A549 (cell line): ENCODE measurements around the gene PCNT.

Experiments
- CTCF ChIP-seq: fragments of >200 bp; sonication (Bioruptor Twin); formaldehyde crosslinking; IDR thresholded peaks from 3 replicates; pipeline ENCODE4 v1.5.1; 2016
- EHMT2 ChIP-seq: fragments of 200-600 bp; sonication (generic); IDR thresholded peaks from 2 replicates; pipeline ENCODE4 v1.6.1; 2016; ENCODE audit warnings: antibody characterized with exemption, low read depth, mild to moderate bottlenecking, moderate library complexity
- EP300 ChIP-seq, 2 experiments: fragments of >200 bp; sonication (Bioruptor Twin); formaldehyde crosslinking; IDR thresholded peaks; 2 replicates in 1 of 2; 3 replicates in 1 of 2; pipeline ENCODE4 v1.6.1; 2016 to 2017
- ESRRA ChIP-seq: fragments of 150-350 bp; IDR thresholded peaks from 2 replicates; pipeline ENCODE4 v1.6.1; 2014; ENCODE audit warnings: mild to moderate bottlenecking, low read length, borderline replicate concordance
- MAZ ChIP-seq: fragments of 150-350 bp; IDR thresholded peaks from 2 replicates; pipeline ENCODE4 v1.6.1; 2014; ENCODE audit warnings: antibody characterized with exemption, low read depth, low read length, borderline replicate concordance
- POLR2A ChIP-seq: IDR thresholded peaks from 2 replicates; pipeline ENCODE4 v1.6.1; 2012; ENCODE audit warnings: mild to moderate bottlenecking, low read length
- POLR2AphosphoS2 ChIP-seq: conservative IDR thresholded peaks from 2 replicates; pipeline ENCODE4 v1.6.1; 2012; ENCODE audit warnings: low read length, improper control_type of control experiment, inconsistent platforms
- RCOR1 ChIP-seq: fragments of 150-350 bp; IDR thresholded peaks from 2 replicates; pipeline ENCODE4 v1.6.1; 2014; ENCODE audit warnings: antibody characterized with exemption, low read length, low read depth
- RFX5 ChIP-seq: fragments of 450-650 bp; IDR thresholded peaks from 2 replicates; pipeline ENCODE4 v1.7.1; 2014; ENCODE audit warnings: antibody characterized with exemption, mild to moderate bottlenecking, moderate library complexity

DNA sequence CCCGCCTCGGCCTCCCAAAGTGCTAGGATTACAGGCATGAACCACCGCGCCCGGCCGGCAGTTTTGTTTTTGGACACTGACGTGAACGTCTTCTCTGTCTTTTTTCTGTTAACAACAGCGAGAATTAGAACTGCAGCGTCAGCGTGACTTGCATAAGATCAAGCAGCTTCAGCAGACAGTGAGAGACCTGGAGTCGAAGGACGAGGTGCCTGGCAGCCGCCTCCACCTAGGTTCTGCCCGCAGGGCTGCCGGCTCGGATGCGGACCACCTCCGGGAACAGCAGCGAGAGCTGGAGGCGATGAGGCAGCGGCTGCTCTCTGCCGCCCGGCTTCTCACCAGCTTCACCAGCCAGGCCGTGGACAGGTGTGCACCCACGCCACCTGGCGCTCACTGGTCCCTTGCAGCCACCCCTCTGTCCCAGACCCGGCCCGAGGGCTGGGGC lies 111.9 kb downstream of the PCNT start:
- TF ChIP-seq CTCF (no peak), EP300 (IDR thresholded peaks at IDR 0.05) (no peak), MAZ (no peak), EHMT2 (no peak), ESRRA (no peak), RFX5 (no peak), POLR2A (no peak), RCOR1 (no peak), POLR2AphosphoS2 (no peak)
